CD14-positive monocyte (primary cell): ENCODE data around the gene CARD8. TPM values are rescaled to one million over a fixed set of nuclear protein-coding genes. Genes with fewer than 3 reads are reported as not detected.
A peak's percentile ranks its signal among the peaks of the same experiment; 100 is the strongest.
"Not testable (repeated sequence)": the region's sequence is repeated elsewhere in the genome, so short reads cannot be mapped to it uniquely, and the experiment has no call there.

Experiments
- DNase-seq, 3 donors: peaks; one replicate each; pipeline ENCODE4 v3.0.0-alpha.2; 2011 to 2022
- H2AFZ ChIP-seq: 2 replicates; pipeline ENCODE4 v1.6.0; 2012; ENCODE audit warnings: mild to moderate bottlenecking, low read depth, low read length, inconsistent platforms; ENCODE audit not compliant: insufficient read depth, poor library complexity, severe bottlenecking
- H3K27ac ChIP-seq, 2 donors: 1 replicate in 1 of 2; 2 replicates in 1 of 2; pipeline ENCODE4 v1.5.1; 2012 to 2013; ENCODE audit warnings: low read length in 2 of 2, control low read depth in 1 of 2, inconsistent platforms in 1 of 2, low read depth in 1 of 2, mild to moderate bottlenecking in 1 of 2
- H3K27me3 ChIP-seq, 2 donors: one replicate each; pipeline versions ENCODE4 v1.6.0 to v1.6.1; 2011 to 2013; ENCODE audit warnings: low read length in 2 of 2; ENCODE audit not compliant: control insufficient read depth in 2 of 2, insufficient read depth in 2 of 2
- H3K36me3 ChIP-seq, 2 donors: replicated peaks in 1 of 2; 1 replicate in 1 of 2; 2 replicates in 1 of 2; pipeline versions ENCODE4 v1.5.1 to v1.6.1; 2012 to 2013; ENCODE audit warnings: low read length in 2 of 2, control low read depth in 1 of 2, inconsistent platforms in 1 of 2, mild to moderate bottlenecking in 1 of 2; ENCODE audit not compliant: insufficient read depth in 2 of 2, control insufficient read depth in 1 of 2
- H3K4me1 ChIP-seq, 2 donors: 1 replicate in 1 of 2; 2 replicates in 1 of 2; pipeline versions ENCODE4 v1.5.1 to v1.6.1; 2012 to 2013; ENCODE audit warnings: low read length in 2 of 2, control low read depth in 1 of 2, inconsistent platforms in 1 of 2, mild to moderate bottlenecking in 1 of 2, moderate library complexity in 1 of 2; ENCODE audit not compliant: insufficient read depth in 2 of 2, control insufficient read depth in 1 of 2
- H3K4me2 ChIP-seq: replicated peaks from 2 replicates; pipeline ENCODE3; 2012; ENCODE audit warnings: low read length, moderate library complexity, mild to moderate bottlenecking; ENCODE audit not compliant: poor library complexity, severe bottlenecking; ENCODE audit errors: extremely low read depth
- H3K4me3 ChIP-seq, 3 experiments: fragments of 200-600 bp in 1 of 3; sonication (generic) in 1 of 3; replicated peaks in 1 of 3; 1 replicate in 2 of 3; 2 replicates in 1 of 3; pipeline ENCODE4 v1.5.1; 2011 to 2013; ENCODE audit warnings: low read length in 3 of 3, mild to moderate bottlenecking in 3 of 3, control low read depth in 2 of 3, low read depth in 2 of 3, inconsistent platforms in 1 of 3, moderate library complexity in 1 of 3
- H3K79me2 ChIP-seq: 2 replicates; pipeline ENCODE4 v1.6.0; 2012; ENCODE audit warnings: mild to moderate bottlenecking, control low read depth, inconsistent platforms, low read length, moderate library complexity; ENCODE audit not compliant: insufficient read depth
- H3K9ac ChIP-seq: 2 replicates; pipeline ENCODE4 v1.6.0; 2017; ENCODE audit warnings: low read length, mild to moderate bottlenecking; ENCODE audit not compliant: insufficient read depth, poor library complexity, severe bottlenecking
- H3K9me3 ChIP-seq, 2 donors: replicated peaks in 1 of 2; 1 replicate in 1 of 2; 2 replicates in 1 of 2; pipeline versions ENCODE4 v1.5.1 to v1.6.1; 2012 to 2013; ENCODE audit warnings: low read length in 2 of 2, control low read depth in 1 of 2; ENCODE audit not compliant: control insufficient read depth in 1 of 2, insufficient read depth in 1 of 2
- H4K20me1 ChIP-seq: 2 replicates; pipeline ENCODE4 v1.6.0; 2012; ENCODE audit warnings: mild to moderate bottlenecking, low read length, control low read depth, moderate library complexity; ENCODE audit not compliant: insufficient read depth
- H3K27ac Mint-ChIP-seq, 7 donors: one replicate each; pipeline ENCODE4 v1.8.0; 2020; ENCODE audit warnings: mild to moderate bottlenecking in 7 of 7, mixed read lengths in 7 of 7, moderate library complexity in 6 of 7, inconsistent platforms in 2 of 7
- H3K27me3 Mint-ChIP-seq, 3 donors: one replicate each; pipeline ENCODE4 v1.8.0; 2021 to 2022; ENCODE audit warnings: low read depth in 3 of 3, mild to moderate bottlenecking in 3 of 3, mixed read lengths in 3 of 3, moderate library complexity in 3 of 3, inconsistent platforms in 1 of 3
- H3K36me3 Mint-ChIP-seq, 2 donors: one replicate each; pipeline ENCODE4 v1.8.0; 2020; ENCODE audit warnings: mixed read lengths in 2 of 2, inconsistent platforms in 1 of 2, mild to moderate bottlenecking in 1 of 2
- H3K4me1 Mint-ChIP-seq: one replicate; pipeline ENCODE4 v1.8.0; 2020; ENCODE audit warnings: mild to moderate bottlenecking, mixed read lengths
- H3K4me3 Mint-ChIP-seq, 2 donors: one replicate each; pipeline ENCODE4 v1.8.0; 2020; ENCODE audit warnings: mild to moderate bottlenecking in 2 of 2, mixed read lengths in 2 of 2, moderate library complexity in 1 of 2
- H3K9me3 Mint-ChIP-seq, 7 donors: one replicate each; pipeline ENCODE4 v1.8.0; 2020 to 2022; ENCODE audit warnings: mixed read lengths in 7 of 7, mild to moderate bottlenecking in 6 of 7, moderate library complexity in 6 of 7, inconsistent platforms in 2 of 7
- CTCF ChIP-seq: fragments of 200-600 bp; IDR thresholded peaks from one replicate; pipeline ENCODE4 v1.8.0; 2022; ENCODE audit warnings: antibody characterized with exemption, mild to moderate bottlenecking
- WGBS: methylation state at CpG from one replicate; pipeline ENCODE4 v1.1.5; 2013; ENCODE audit warnings: missing lambda C conversion rate; ENCODE audit not compliant: insufficient coverage; 5-methylcytosine and 5-hydroxymethylcytosine counted together
- intact Hi-C, 2 donors: fragments of 100-400 bp; cut with micrococcal nuclease; formaldehyde crosslinking; loops; one replicate each; pipeline versions ENCODE4 v1.15.0 to v1.15.1; 2023
- polyA plus RNA-seq, 3 donors: library from polyadenylated mRNA; depleted of rRNA in 1 of 3; unstranded in 2 of 3; stranded (reverse) in 1 of 3; fragments of 300-500 nt in 2 of 3; fragments of >200 nt in 1 of 3; fragmentation: Illumina TruSeq in 2 of 3; gene quantifications; 1 replicate in 2 of 3; 2 replicates in 1 of 3; pipeline ENCODE4 v1.2.3, GENCODE V29; 2012 to 2021

Gene CARD8
- polyA plus RNA-seq, 3 donors = 76.4 to 122 (median 90.9) TPM

GRCh38 chr19:48258992-48259391, 3.3 kb upstream of the CARD8 start:
- not testable (repeated sequence) for H3K27me3 Mint-ChIP-seq, H3K4me3 ChIP-seq, H3K36me3 Mint-ChIP-seq, H3K36me3 ChIP-seq, H3K9me3 ChIP-seq, H4K20me1 ChIP-seq, H2AFZ ChIP-seq, H3K27me3 ChIP-seq, H3K9me3 Mint-ChIP-seq, H3K4me3 Mint-ChIP-seq, H3K9ac ChIP-seq, DNase-seq
- WGBS = no CpG with 5 or more reads among the region's 4 CpGs
- peak overlapping the region in 1 of 2 donors; percentile 97 for H3K27ac ChIP-seq
- H3K4me1 ChIP-seq = peaks cover 40 to 46% of the 10 kb centered on the region in 2 donors
- H3K4me1 Mint-ChIP-seq = peaks cover 38% of the 10 kb centered on the region
- intact Hi-C loops = loop anchor here in 1 of 2 donors (5.0 kb wide), 1 partner anchor 63 kb away; a partner anchor contains a TSS
- H3K4me2 ChIP-seq = peak overlapping the region; percentile 50
- peak overlapping the region in 5 of 7 donors; percentile 8 to 99 (median 49) for H3K27ac Mint-ChIP-seq
- peaks cover 48% of the 10 kb centered on the region for H3K79me2 ChIP-seq

GRCh38 chr19:48258350-48258749, 2.6 kb upstream of the CARD8 start:
- H3K36me3 Mint-ChIP-seq = peaks cover 4 to 5% of the 10 kb centered on the region in 2 donors
- peak overlapping the region; percentile 73 to 91 for H3K4me3 Mint-ChIP-seq
- H3K9me3 ChIP-seq = no peaks in the 10 kb centered on the region
- H3K36me3 ChIP-seq = no peaks in the 10 kb centered on the region
- no peak for TF ChIP-seq CTCF
- peaks cover 0 to 3% (median 0%) of the 10 kb centered on the region in 3 donors for H3K27me3 Mint-ChIP-seq
- WGBS = 0% methylated on average over 3 of the region's 6 CpGs
- intact Hi-C loops = loop anchor here in 1 of 2 donors (5.0 kb wide), 1 partner anchor 64 kb away; a partner anchor contains a TSS
- no peaks in the 10 kb centered on the region for H3K27me3 ChIP-seq
- H3K4me2 ChIP-seq = peak overlapping the region; percentile 76
- peak overlapping the region; percentile 40 to 70 (median 59) for H3K4me3 ChIP-seq
- H2AFZ ChIP-seq = peak overlapping the region; percentile 67
- no peaks in the 10 kb centered on the region for H4K20me1 ChIP-seq
- no peaks in the 10 kb centered on the region for H3K9me3 Mint-ChIP-seq
- H3K4me1 ChIP-seq = peaks cover 40 to 46% of the 10 kb centered on the region in 2 donors
- peaks cover 43% of the 10 kb centered on the region for H3K4me1 Mint-ChIP-seq
- H3K79me2 ChIP-seq = peaks cover 54% of the 10 kb centered on the region
- DNase-seq = peak in 2 of 3 donors; percentile 69 to 72
- peak overlapping the region; percentile 91 to 99 (median 95) for H3K27ac Mint-ChIP-seq
- peak overlapping the region; percentile 59 to 79 for H3K27ac ChIP-seq
- H3K9ac ChIP-seq = peak overlapping the region; percentile 56
